HG02885 (cell line): ENCODE measurements around the gene ZNF497.
"Not testable (repeated sequence)": the region's sequence is repeated elsewhere in the genome, so short reads cannot be mapped to it uniquely, and the experiment has no call there.

Experiments
- ATAC-seq: cut with Tn5 transposase; IDR thresholded peaks from one replicate; pipeline ENCODE4 v1.9.1; 2021; ENCODE audit warnings: mild to moderate bottlenecking; ENCODE audit not compliant: unreplicated experiment, poor library complexity

Gene ZNF497

DNA sequence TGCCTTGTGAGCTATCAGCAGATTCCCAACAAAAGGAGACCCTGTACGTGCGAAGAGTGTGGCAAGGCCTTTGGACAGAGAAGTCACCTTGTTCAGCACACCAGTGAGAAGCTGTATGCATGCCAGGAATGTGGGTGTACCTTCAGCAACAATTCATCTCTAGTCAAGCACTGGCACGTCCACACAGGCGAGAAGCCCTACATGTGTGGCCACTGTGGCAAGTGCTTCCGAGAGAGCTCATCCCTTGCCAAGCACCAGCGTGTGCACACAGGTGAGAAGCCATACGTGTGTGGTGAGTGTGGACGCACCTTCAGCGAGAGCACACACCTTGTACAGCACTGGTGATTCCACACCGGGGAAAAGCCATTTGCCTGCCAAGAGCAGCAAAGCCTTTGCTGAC, 43.3 kb downstream of the ZNF497 start:
- ATAC-seq, result no peak

DNA sequence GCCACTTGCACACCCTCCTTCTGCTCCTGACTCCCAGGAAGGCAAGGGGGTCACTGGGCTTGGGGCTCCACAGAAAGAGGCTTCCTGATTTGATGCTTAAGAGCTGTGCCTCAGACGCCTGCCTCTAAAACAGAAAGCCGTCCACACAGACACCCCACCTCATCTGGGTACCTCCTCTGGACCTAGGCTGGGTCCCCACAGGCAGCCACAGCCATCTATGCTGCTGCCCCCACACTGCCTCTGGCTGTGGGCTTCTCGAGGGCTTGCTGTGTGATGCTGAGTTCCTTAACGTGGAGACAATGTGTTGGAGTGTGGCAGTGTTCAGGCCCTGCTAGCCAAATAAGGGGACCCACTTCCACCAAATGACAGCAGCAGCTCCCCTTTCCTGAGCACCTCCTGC, 44.3 kb downstream of the ZNF497 start:
- ATAC-seq, result no peak

DNA sequence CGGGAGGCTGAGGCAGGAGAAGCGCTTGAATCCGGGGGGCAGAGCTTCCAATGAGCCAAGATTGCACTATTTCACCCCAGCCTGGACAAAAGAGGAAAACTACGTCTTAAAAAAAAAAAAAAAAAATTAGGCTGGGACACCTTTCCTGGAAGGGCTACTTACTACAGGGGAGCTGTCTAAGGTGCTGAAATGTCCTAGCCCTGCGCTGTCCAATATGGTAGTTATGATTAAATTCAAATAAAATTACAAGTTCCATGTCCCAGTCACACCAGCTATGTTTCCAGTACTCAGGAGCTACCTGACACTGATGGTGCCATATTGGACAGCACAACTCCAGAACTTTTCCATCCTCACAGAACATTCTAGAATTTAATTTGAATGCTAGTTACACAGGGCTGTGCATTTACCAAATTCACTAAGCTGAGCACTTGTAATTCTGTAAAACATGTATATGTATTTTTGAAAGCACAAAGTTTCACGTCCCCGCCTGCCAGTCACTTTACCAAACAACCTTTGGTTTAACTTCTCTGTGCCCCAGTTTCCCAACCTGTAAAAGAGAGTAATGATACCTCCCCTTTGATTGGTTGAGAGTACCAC, 45.0 kb downstream of the ZNF497 start:
- ATAC-seq, result no peak

DNA sequence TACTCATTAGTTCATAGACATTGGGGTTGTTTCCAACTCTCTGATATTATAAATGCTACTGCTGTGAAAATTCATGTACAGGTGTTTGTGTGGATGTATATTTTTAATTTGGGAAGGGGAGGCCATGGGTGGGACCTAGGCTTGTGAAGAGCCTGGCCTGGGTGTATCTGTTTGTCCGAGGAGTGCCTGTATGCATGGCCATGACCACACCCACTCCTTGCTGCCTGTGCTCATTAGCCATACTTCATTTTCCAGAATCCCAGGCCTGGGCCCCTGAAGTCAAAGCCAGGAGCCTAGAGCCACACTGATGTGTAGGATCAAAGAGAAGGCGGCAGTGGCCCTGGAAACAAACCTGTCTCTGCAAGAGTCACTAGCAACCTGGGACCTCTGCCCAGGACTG, 47.0 kb downstream of the ZNF497 start:
- no peak for ATAC-seq

DNA sequence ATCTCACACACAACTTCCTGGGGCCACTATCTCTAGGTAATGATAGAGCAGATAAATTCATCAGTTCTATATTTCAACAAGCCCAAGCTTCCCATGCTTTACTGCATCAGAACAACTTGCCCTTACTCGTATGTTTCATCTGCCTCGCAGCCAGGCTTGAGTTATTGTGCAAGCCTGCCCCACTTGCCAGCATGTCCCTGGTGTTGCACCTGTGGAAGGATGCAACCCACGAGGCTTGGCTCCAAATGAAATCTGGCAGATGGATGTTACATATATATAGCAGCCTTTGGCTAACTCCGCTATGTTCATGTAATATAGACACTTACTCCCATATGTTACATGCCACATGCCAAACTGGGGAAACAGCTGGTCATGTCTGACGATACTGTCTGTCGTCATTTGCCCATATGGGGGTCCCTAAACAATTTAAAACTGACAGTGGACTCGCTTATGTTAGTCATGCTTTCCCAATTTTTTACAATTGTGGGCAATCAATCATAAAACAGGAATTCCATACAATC, 51.1 kb downstream of the ZNF497 start:
- ATAC-seq, result no peak

DNA sequence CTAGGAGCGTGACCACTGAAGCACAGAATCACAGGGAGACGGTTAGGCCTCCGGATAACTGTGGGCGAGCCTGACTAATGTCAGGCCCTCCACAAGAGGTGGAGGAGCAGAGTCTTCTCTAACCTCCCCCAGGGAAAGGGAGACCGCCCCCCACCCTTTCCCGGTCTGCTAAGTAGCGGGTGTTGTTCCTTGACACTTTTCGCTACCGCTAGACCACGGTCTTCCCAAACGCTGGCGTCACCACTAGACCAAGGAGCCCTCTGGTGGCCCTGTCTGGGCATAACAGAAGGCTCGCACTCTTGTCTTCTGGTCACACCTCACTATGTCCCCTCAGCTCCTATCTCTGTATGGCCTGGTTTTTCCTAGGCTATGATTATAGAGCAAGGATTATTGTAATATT, 51.9 kb downstream of the ZNF497 start:
- ATAC-seq, result not testable (repeated sequence)

DNA sequence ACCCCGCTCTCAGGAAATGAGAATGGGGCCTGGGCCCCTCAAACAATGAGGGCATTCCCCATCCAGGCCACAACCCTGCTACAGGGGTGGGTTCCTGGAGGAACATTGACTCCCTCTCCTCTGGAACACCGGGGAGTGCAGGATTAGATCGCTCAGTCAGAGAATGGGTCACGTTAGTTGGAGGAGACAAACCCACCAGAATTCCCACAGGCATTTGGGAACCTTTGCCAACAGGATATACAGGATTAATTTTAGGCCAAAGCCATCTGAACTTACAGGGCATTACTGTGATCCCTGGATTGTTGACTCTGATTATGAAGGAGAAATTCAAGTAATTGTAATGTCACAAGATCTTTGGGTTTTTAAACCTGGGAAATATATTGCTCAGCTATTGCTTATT, 54.8 kb downstream of the ZNF497 start:
- ATAC-seq, result no peak

DNA sequence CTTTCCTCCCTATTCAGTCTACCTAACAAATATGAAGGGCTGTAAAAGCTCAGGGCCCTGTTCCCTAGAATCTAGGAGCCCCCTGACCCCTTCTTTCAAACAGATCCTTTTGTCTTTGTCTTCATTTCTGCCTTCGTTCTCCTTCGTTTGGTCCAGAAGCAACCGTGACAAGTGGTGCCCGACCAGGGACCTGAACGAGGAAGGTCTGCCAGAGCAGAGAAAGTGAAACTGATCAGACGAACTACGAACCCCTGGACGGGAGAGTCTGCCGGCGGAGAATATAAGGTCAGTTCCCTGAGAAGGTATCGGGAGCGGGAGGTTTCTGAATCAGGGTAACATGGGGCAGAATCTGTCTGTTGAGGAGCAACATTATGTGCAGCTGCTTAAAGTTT, 56.6 kb downstream of the ZNF497 start:
- no peak for ATAC-seq

DNA sequence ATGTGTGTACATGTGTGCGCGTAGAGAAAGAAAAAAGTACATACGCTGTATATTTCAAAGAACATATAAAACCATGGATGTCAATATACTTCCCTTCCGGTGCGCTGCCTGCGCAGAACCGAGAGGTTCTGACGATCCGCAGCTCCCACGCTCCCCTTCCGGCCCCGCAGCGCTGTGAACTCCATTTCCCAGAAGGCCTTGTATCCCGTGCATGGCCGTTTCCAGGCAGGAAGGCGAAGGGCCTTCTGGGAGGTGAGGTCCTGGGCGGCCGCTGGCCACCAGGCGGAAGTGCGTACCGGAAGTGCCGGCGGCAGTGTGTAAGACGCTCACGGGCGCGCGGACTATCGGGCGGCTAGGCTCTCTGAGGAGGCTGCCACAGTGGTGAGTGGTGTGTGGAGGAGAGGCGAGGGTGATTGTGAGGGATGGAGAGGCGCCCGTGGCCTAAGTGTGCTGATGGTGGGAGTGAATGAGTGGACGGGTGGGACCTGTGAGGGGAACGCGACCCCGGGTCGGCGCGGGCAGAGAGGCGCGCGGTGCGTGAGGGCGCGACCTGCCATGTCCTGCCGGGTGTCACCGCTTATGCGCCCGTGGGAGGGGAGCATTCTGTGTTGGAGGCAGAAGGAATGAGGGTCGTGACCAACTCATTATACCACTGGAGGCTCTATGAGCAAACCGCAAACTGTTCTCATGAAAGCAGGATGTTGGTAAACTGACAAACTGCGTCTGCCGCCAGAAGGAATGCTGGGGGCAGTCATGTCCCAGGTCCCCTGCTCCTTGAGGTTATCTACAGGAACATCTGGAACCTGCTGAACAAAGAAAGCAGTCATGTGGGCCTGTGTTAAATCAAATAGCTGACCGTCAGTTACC, 57.3 kb downstream of the ZNF497 start, which contains the start of gene ERVK3-1:
Gene ERVK3-1 (plus strand): TSS at position 313 of the 867 bp plus-strand sequence. CDS start 6,792 bp downstream, outside the sequence.
- ATAC-seq, result peak; percentile 98

DNA sequence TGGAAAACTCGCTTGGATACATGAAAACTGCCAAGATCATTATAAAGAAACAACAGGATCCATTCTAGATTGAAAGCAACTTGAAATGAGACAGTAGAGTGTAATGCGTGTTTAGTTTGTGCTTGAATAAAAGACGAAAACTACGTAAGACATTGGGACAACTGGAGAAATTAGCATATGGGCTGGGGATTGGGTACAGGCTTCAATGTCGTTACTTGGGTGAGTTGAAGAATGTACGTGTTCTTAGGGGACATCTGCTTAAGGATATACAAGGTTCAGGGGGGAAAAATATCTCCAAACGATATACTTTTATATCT, 57.8 kb downstream of the ZNF497 start:
- no peak for ATAC-seq
